ENCODE measurements around the gene METTL26.

DNA sequence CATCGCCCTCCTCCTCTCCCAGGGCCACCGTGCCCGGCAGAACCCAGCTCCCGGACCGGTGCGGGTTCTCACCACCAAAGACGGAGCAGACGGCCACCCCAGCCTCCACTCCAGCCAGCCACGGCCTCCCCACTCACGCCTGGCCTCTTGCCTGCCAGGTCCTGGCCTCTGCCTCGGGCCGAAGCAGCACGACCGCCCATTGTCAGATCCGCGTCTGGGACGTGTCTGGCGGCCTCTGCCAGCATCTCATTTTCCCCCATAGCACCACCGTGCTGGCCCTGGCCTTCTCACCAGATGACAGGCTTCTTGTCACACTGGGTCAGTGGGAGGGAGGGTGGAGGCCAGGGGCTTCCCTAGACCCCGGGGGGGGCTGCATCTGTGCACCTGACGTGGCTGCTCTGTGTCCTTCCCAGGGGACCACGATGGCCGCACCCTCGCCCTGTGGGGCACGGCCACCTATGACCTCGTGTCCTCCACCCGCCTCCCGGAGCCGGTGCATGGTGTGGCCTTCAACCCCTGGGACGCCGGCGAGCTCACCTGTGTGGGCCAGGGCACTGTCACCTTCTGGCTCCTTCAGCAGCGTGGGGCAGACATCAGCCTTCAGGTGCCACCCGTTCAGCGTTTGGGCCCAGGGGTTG is 25.2 kb upstream of the METTL26 start:
- TF ChIP-seq EZH2 (IDR thresholded peaks at IDR 0.05) (no peak), POLR2AphosphoS5 (IDR thresholded peaks at IDR 0.05; ENCODE audit: borderline replicate concordance, low read depth, low read length) (no peak), FOXP2 (optimal IDR thresholded peaks at IDR 0.05; ENCODE audit: control extremely low read depth, extremely low read length, insufficient read depth) (no peak)
